Astrocyte of the spinal cord (primary cell): Measurements from ENCODE around the gene PIK3C3.
A peak's percentile ranks its signal among the peaks of the same experiment; 100 is the strongest.

ENCODE experiments used
- DNase-seq: peaks from one replicate; pipeline ENCODE4 v3.0.0; 2011; ENCODE audit warnings: low read depth, low spot score
- H3K4me3 ChIP-seq: 2 replicates; pipeline ENCODE4 v1.5.1; 2011; ENCODE audit warnings: low read depth, mild to moderate bottlenecking, low read length, moderate library complexity
- in situ Hi-C: cut with HindIII; loops from 2 replicates; pipeline ENCODE4 v1.10.0; 2017; ENCODE audit warnings: low sequenced_read_pairs
- TF ChIP-seq, protein P1 (sequence below): IDR thresholded peaks from 2 replicates; pipeline ENCODE4 v1.5.1; 2012; ENCODE audit warnings: low read depth, mild to moderate bottlenecking, low read length, inconsistent platforms

The PIK3C3 gene

DNA sequence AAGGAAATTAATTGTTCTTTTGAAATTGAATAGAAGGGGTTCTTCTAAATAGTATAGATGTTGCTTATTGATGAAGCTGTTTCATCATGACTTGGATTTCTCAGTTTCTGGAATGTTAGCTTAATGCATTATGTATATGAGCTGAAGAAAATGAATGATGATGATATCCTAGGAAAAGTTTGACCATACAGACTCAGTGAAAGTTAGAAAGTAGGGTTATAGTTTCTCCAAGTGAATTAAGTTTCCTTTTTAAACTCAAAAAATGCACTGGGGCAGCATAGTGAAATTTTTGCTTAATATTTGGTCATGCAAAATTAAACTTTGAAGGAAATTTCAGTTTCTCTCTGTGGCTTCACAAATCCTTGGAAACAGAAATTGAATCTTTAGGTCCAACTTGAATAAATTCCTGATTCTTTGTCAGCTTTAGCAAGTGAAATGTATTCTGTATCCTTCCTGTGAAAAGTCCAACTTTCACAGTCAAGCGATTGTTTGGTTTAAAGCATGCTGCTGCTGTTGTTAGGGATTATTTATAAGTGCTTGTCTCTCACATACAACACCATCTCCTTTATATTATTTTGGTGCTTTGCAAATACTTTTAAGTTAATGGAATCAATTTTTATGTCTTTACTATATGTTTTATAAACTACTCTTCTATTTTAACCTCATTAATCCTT lies 78.2 kb downstream of the PIK3C3 start:
- in situ Hi-C loops = no loop called here
- no peak for DNase-seq
- TF ChIP-seq, protein P1, sequence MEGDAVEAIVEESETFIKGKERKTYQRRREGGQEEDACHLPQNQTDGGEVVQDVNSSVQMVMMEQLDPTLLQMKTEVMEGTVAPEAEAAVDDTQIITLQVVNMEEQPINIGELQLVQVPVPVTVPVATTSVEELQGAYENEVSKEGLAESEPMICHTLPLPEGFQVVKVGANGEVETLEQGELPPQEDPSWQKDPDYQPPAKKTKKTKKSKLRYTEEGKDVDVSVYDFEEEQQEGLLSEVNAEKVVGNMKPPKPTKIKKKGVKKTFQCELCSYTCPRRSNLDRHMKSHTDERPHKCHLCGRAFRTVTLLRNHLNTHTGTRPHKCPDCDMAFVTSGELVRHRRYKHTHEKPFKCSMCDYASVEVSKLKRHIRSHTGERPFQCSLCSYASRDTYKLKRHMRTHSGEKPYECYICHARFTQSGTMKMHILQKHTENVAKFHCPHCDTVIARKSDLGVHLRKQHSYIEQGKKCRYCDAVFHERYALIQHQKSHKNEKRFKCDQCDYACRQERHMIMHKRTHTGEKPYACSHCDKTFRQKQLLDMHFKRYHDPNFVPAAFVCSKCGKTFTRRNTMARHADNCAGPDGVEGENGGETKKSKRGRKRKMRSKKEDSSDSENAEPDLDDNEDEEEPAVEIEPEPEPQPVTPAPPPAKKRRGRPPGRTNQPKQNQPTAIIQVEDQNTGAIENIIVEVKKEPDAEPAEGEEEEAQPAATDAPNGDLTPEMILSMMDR = no peak
- H3K4me3 ChIP-seq = no peak overlapping the region

DNA sequence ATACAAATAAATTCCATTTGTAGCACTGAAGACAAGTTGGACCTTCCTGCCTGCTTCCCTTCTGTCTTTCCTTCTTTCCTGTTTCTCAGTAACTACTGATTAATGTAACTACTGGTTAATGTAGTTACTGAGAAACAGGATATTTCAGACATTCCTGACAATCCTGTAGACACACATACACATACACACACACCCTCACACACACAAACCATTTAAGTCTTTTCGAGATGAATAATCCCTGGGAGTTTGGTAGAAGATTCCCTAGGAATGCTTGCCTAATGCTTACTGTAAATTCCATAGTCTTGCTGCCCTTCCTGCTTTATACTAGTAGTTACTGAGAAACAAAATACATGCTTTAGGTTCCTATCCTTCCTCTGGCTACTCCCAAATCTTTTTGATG lies 83.9 kb downstream of the PIK3C3 start:
- DNase-seq = peak; percentile 75
- in situ Hi-C loops = no loop called here
- TF ChIP-seq, protein P1 = no peak
- H3K4me3 ChIP-seq = no peak overlapping the region

DNA sequence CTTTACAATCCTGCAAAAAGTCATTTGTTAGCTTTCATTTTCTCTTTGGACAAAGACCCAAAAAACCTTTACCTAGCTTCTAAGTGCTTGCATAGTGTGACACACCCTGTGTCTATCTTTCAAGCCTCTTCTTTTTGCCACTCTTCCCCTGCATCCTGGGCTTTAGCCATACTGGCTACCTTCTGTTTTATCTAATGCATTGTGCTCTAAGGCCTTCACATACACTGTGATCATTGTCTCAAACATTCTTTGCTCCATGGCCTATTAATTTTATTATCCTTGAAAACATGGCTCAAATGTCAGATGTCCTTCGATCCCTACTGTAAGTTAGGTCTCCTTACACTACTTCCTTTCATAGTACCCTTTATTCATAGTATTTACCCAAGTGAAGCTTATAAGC lies 84.4 kb downstream of the PIK3C3 start:
- DNase-seq = no peak

DNA sequence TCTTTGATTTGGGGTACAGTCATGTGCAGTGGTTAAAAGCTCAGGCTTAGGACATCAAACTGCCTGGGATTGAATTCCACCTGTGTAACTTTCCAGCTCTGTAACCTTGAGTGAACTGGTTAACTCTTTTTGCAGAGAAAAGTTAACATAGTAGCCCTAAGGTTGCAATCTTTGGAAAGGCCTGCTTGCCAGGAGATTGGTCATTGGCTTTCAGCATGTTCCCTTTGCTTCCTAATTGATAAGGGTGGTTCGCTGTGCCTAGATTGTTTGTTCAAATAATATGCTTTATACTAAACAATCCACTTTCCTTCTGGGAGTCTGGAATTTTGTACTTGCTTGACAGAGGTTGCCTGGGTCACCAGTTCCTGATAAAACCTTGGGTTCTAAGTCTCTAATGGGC lies 86.8 kb downstream of the PIK3C3 start:
- in situ Hi-C loops = no loop called here
- H3K4me3 ChIP-seq = no peak overlapping the region
- TF ChIP-seq, protein P1 = no peak
- no peak for DNase-seq

More for the DNA sequence above, 84.4 kb downstream of the PIK3C3 start:
- no peak overlapping the region for H3K4me3 ChIP-seq
- TF ChIP-seq, protein P1 = no peak
- in situ Hi-C loops = no loop called here

DNA sequence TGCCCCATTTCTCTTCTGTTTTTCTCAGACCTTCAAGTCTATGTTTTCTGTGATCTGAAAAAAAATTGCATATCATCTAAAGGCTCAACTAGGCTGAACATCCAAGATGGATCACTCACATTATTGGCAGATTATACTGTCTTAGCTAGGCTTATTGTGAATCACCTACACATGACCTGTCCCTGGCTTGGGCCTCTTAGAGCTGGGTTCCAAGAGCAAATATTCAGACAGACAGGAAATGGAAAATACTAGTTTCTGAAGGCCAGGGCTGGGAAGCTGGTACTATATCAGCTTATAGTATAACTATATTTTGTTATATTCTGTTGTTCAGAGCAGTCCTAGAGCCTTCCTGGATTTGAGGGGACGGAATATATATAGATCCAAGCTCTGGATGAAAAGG lies 90.3 kb downstream of the PIK3C3 start:
- in situ Hi-C loops = no loop called here
- DNase-seq = no peak
- H3K4me3 ChIP-seq = no peak overlapping the region
- TF ChIP-seq, protein P1 = no peak

DNA sequence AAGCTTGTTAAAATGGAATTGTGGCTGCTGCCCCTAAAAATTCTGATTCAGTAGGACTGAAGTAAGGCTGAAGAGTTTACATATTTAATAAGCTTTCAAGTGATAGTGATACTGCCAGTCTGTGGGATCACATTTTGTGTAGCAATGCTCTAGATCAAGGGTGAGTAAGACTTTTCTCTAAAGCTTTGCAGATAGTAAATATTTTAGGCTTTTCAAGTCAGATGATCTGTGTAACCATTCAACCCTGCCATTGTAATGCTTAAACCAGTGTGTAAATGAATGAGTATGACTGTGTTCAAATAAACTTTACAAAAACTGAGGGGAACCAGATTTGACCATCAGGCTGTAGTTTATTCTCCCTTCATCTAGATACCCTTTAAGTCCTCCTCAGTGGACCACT lies 92.7 kb downstream of the PIK3C3 start:
- H3K4me3 ChIP-seq = no peak overlapping the region
- TF ChIP-seq, protein P1 = no peak
- in situ Hi-C loops = no loop called here
- no peak for DNase-seq
